Neural progenitor cell (in vitro differentiated cells): Measurements from ENCODE around the gene NEDD4L. TPM values are rescaled to one million over a fixed set of nuclear protein-coding genes. Genes with fewer than 3 reads are reported as not detected.
A peak's percentile ranks its signal among the peaks of the same experiment; 100 is the strongest.

Source experiments
- DNase-seq: peaks from one replicate; pipeline ENCODE4 v3.0.0-alpha.2; 2016; ENCODE audit warnings: low spot score
- H2AFZ ChIP-seq: fragments of 200-600 bp; sonication (generic); replicated peaks from 2 replicates; pipeline ENCODE4 v1.6.1; 2016; ENCODE audit warnings: antibody characterized with exemption
- H3F3A ChIP-seq: fragments of 200-600 bp; sonication (generic); 2 replicates; pipeline ENCODE4 v1.6.1; 2016; ENCODE audit warnings: antibody characterized with exemption, low read depth
- H3K27ac ChIP-seq: fragments of 200-600 bp; sonication (generic); 2 replicates; pipeline ENCODE4 v1.5.1; 2016; ENCODE audit warnings: mild to moderate bottlenecking
- H3K27me3 ChIP-seq: fragments of 200-600 bp; sonication (generic); 2 replicates; pipeline ENCODE4 v1.6.1; 2016; ENCODE audit warnings: mild to moderate bottlenecking, moderate library complexity
- H3K36me3 ChIP-seq: fragments of 200-600 bp; sonication (generic); 2 replicates; pipeline ENCODE4 v1.5.1; 2016
- H3K4me1 ChIP-seq: fragments of 200-600 bp; sonication (generic); 2 replicates; pipeline ENCODE4 v1.6.1; 2016; ENCODE audit warnings: mixed run types
- H3K4me2 ChIP-seq: fragments of 200-600 bp; sonication (generic); 2 replicates; pipeline ENCODE4 v1.6.1; 2016
- H3K4me3 ChIP-seq: fragments of 200-600 bp; sonication (generic); 2 replicates; pipeline ENCODE4 v1.5.1; 2016
- H3K79me2 ChIP-seq: fragments of 200-600 bp; sonication (generic); 2 replicates; pipeline ENCODE4 v1.6.1; 2016; ENCODE audit warnings: low read depth
- H3K9ac ChIP-seq: fragments of 200-600 bp; sonication (generic); 2 replicates; pipeline ENCODE4 v1.6.1; 2016
- H3K9me3 ChIP-seq: fragments of 200-600 bp; sonication (generic); 2 replicates; pipeline ENCODE4 v1.5.1; 2016; ENCODE audit warnings: low read depth
- H4K20me1 ChIP-seq: fragments of 200-600 bp; sonication (generic); 2 replicates; pipeline ENCODE4 v1.6.1; 2016; ENCODE audit warnings: low read depth
- H3K27ac Mint-ChIP-seq: 3 replicates; pipeline ENCODE4 v1.8.0; 2021; ENCODE audit warnings: mixed read lengths
- H3K27me3 Mint-ChIP-seq: 2 replicates; pipeline ENCODE4 v1.8.0; 2022; ENCODE audit warnings: low read depth, mild to moderate bottlenecking, inconsistent platforms, moderate library complexity, mixed read lengths; ENCODE audit not compliant: insufficient read depth
- H3K36me3 Mint-ChIP-seq: 3 replicates; pipeline ENCODE4 v1.8.0; 2021; ENCODE audit warnings: mixed read lengths
- H3K4me1 Mint-ChIP-seq: 3 replicates; pipeline ENCODE4 v1.8.0; 2021; ENCODE audit warnings: mixed read lengths
- H3K4me3 Mint-ChIP-seq: 3 replicates; pipeline ENCODE4 v1.8.0; 2021; ENCODE audit warnings: mild to moderate bottlenecking, moderate library complexity, mixed read lengths
- H3K9me3 Mint-ChIP-seq: 3 replicates; pipeline ENCODE4 v1.8.0; 2020; ENCODE audit warnings: mixed read lengths
- CTCF ChIP-seq: fragments of 200-600 bp; sonication (generic); IDR thresholded peaks from 2 replicates; pipeline ENCODE4 v1.5.1; 2017; ENCODE audit warnings: antibody characterized with exemption, mild to moderate bottlenecking
- EZH2 ChIP-seq: fragments of 200-600 bp; sonication (generic); IDR thresholded peaks from 2 replicates; pipeline ENCODE4 v1.6.1; 2017; ENCODE audit warnings: antibody characterized with exemption, mild to moderate bottlenecking, moderate library complexity
- EZH2phosphoT487 ChIP-seq: fragments of 200-600 bp; sonication (generic); IDR thresholded peaks from 2 replicates; pipeline ENCODE4 v1.6.1; 2017; ENCODE audit warnings: antibody characterized with exemption
- total RNA-seq: library from RNA; depleted of rRNA; stranded (reverse); fragments of >200 nt; gene quantifications from 2 replicates; pipeline ENCODE4 v1.2.3, GENCODE V29; 2015; ENCODE audit warnings: low replicate concordance

NEDD4L gene
- total RNA-seq, 1 donor from 2014 or later = 55.5 TPM

GRCh38 chr18:58112174-58112573, 68.1 kb downstream of the NEDD4L start:
- H3K27me3 Mint-ChIP-seq = peaks cover 18% of the 10 kb centered on the region

GRCh38 chr18:58113337-58113736, 69.3 kb downstream of the NEDD4L start:
- H3K9me3 Mint-ChIP-seq = no peaks in the 10 kb centered on the region
- H3K4me3 Mint-ChIP-seq = no peak overlapping the region
- TF ChIP-seq EZH2 = no peak
- no peak for TF ChIP-seq EZH2phosphoT487
- TF ChIP-seq CTCF = no peak
- Histone ChIP-seq H3K27me3 (peaks cover 53% of the 10 kb centered on the region), H3K9me3 (no peaks in the 10 kb centered on the region), H3K4me3 (no peak overlapping the region), H3F3A (peaks cover 25% of the 10 kb centered on the region), H3K27ac (no peak overlapping the region), H3K9ac (no peak overlapping the region), H3K36me3 (no peaks in the 10 kb centered on the region), H3K79me2 (peaks cover 17% of the 10 kb centered on the region), H4K20me1 (peaks cover 83% of the 10 kb centered on the region), H2AFZ (no peak overlapping the region), H3K4me2 (peak overlapping the region; percentile 42), H3K4me1 (peaks cover 35% of the 10 kb centered on the region)
- DNase-seq = no peak
- H3K4me1 Mint-ChIP-seq = peaks cover 25% of the 10 kb centered on the region
- H3K27me3 Mint-ChIP-seq = peaks cover 18% of the 10 kb centered on the region
- H3K36me3 Mint-ChIP-seq = peaks cover 8% of the 10 kb centered on the region
- no peak overlapping the region for H3K27ac Mint-ChIP-seq

More at GRCh38 chr18:58112174-58112573, 68.1 kb downstream of the NEDD4L start:
- peaks cover 35% of the 10 kb centered on the region for H3K4me1 ChIP-seq
- H3K79me2 ChIP-seq = peaks cover 17% of the 10 kb centered on the region
- H3K9ac ChIP-seq = no peak overlapping the region
- H4K20me1 ChIP-seq = peaks cover 77% of the 10 kb centered on the region
- Mint-ChIP-seq H3K36me3 (peaks cover 8% of the 10 kb centered on the region), H3K27ac (no peak overlapping the region), H3K4me3 (no peak overlapping the region), H3K4me1 (peaks cover 17% of the 10 kb centered on the region), H3K9me3 (peaks cover under 1% of the 10 kb centered on the region)
- DNase-seq = no peak
- TF ChIP-seq CTCF (no peak), EZH2 (no peak), EZH2phosphoT487 (no peak)
- no peak overlapping the region for H3K27ac ChIP-seq
- no peak overlapping the region for H3K4me2 ChIP-seq
- no peak overlapping the region for H3K4me3 ChIP-seq
- H3K36me3 ChIP-seq = no peaks in the 10 kb centered on the region
- peaks cover 42% of the 10 kb centered on the region for H3K27me3 ChIP-seq
- peaks cover 25% of the 10 kb centered on the region for H3F3A ChIP-seq
- no peaks in the 10 kb centered on the region for H3K9me3 ChIP-seq
- H2AFZ ChIP-seq = no peak overlapping the region

- Mint-ChIP-seq H3K9me3 (no peaks in the 10 kb centered on the region), H3K4me3 (no peak overlapping the region), H3K4me1 (peaks cover 35% of the 10 kb centered on the region), H3K27me3 (peaks cover 19% of the 10 kb centered on the region), H3K36me3 (peaks cover 8% of the 10 kb centered on the region), H3K27ac (no peak overlapping the region)
- H3K27me3 ChIP-seq = peaks cover 56% of the 10 kb centered on the region
- no peak overlapping the region for H3K9ac ChIP-seq
- H4K20me1 ChIP-seq = peaks cover 94% of the 10 kb centered on the region
- no peaks in the 10 kb centered on the region for H3K36me3 ChIP-seq
- DNase-seq = peak; percentile 84
- H3K9me3 ChIP-seq = no peaks in the 10 kb centered on the region
- no peak overlapping the region for H3K4me3 ChIP-seq
- no peak overlapping the region for H3K27ac ChIP-seq
- peaks cover 17% of the 10 kb centered on the region for H3K79me2 ChIP-seq
- H3F3A ChIP-seq = peaks cover 25% of the 10 kb centered on the region
- H3K4me2 ChIP-seq = peak overlapping the region; percentile 48
- TF ChIP-seq EZH2phosphoT487 (peak; percentile 93), CTCF (no peak)
- no peak overlapping the region for H2AFZ ChIP-seq
- H3K4me1 ChIP-seq = peaks cover 35% of the 10 kb centered on the region
Observed at GRCh38 chr18:58114766-58115165, 70.7 kb downstream of the NEDD4L start.
